ENCODE data around the gene MED26. TPM values are rescaled to one million over a fixed set of nuclear protein-coding genes. Genes with fewer than 3 reads are reported as not detected.

Gene MED26
- polyA plus RNA-seq, 1 donor: 8.6 TPM

DNA sequence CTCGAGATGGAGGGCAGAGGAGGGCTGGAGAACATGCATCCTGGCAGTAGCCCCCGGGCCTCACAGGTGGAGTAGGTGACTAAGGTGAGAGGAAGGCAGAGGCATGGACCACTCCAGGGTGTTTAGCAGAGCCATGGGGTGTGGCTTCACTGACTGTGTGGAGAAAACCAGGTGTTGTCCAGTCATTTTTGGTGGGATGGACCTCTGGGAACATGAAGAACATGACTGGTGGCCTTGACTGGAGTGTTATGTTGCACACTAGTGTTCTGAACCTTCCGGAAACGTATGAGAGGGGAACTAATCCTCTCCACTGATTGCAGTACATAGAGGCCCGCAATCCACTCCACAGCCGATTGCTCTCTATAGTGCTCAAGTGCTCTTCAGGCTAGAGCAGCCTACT lies 16.9 kb downstream of the MED26 start:
- no peak for DNase-seq

DNA sequence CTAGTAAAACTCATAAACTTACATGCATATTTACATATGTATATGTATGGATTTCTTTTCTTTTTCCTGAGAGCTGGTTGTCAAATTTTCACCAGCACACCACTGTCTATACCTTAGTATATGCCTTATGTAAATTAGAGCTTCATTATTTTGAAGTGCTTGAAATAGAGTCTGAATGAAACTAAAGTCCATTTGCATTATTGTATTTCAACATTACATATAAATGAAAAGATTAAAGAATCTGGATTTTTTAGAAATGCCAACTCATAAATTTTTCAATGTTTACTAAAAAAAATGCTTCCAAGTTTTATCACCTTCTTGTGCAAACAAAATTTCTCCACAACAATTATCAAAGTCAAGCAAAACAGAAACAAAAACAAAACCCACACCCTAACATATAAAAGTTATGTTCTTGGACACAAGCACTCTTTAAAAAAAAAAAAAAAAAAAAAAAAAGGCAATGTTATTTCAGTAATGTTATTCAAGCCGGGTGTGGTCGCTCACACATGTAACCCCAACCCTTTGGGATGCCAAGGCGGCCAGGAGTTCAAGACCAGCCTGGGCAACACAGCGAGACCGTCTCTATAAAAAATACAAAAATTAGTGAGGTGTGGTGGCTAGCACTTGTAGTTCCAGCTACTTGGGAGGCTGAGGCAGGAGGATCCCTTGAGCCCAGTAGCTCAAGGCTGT lies 18.3 kb downstream of the MED26 start:
- no peak for DNase-seq

DNA sequence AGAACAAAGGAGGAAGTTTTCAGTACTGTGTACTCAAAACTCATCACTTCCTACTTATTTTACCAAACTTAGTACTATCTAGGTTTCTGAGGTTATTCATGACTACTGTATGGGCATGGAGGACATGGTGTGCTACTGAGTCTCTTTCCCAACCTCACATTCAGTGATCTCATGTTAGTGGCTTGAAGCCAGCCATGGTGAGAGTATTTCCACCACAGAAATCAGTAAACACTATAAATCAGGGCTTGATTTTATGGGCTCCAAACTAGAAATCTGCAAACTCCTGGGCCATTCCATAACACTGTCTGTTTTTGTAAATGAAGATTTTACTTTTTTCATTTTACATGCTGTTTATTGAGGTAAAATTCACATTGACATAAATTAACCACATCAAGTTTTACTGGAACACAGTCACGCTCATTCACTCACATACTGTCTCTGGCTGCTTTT lies 19.7 kb downstream of the MED26 start:
- no peak for DNase-seq

DNA sequence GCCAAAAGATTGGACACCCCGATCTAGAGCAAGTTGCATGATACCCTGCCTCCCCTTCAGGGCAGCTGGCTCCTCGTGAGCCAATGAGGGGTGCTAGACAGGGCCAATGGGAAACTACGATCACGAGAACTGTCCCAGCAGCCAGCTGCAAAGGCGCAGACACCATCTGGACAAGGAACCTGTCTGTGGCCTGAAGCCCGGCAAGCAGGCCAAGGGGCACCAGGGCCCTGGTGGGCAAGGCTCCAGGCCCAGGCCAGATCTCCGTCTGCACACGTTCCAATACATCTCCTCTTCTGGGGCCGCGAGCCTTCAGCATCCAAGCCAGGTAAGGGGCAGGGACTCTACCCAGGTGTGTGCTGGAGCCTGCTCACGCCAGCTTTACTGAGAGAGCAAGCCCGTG lies 20.2 kb downstream of the MED26 start:
- no peak for DNase-seq

DNA sequence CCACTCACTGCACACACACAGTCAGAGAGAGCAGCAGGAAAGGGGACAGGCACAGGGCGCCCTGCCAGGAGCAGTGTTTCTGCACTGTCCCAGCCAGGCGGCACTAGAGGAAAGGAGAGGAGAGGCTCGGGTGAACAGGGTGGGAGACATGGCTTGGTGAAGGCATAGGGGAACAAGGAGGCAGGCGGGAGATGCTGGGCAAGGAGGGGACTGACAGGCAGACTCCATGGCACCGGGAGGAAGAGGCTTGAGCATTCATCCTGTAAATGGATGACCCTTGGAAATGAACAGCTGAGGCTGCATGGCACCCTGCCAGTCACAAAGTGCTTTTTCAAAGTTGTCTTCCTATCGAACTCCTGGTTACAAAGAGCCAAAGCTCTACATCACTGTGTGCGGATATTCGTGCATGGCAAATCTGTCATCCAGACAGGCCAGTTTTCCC lies 22.4 kb downstream of the MED26 start:
- no peak for DNase-seq

DNA sequence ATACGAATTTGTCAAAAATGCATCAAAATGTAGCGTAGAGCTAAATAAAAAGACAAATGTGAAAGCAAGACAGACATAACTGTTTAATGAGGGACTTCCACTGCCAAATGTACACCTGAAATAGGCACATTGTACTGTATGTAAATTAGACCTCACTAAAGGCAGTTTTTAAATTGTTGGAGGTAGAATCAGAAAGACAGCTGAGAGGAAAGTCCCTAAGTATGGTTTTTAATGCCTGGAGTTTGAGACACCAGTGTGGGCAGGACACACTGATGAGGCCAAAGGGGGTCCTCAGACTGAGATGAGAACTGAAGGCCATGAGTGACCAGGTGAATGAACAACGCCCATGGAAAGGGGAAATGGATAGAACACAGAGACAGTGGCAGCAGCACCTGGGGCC lies 22.9 kb downstream of the MED26 start:
- no peak for DNase-seq

DNA sequence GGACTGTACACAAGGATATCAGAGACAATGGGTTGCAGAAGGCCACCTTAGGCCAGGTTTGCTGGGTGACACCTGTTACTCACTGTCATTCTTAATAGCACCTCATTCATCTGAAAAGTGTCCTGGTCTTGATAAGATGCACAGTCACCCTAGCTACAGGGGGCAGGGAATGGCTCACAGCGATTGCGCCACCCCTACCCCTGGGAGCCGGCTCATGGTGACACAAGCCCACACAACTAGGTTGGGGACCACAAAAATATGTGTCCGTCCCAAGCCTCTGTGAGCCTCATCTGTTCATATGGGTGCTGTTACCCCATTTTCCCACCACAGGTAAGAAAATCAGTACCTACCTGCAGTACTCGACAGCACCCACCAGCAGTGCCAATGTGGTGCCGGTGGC lies 23.4 kb downstream of the MED26 start:
- no peak for DNase-seq

DNA sequence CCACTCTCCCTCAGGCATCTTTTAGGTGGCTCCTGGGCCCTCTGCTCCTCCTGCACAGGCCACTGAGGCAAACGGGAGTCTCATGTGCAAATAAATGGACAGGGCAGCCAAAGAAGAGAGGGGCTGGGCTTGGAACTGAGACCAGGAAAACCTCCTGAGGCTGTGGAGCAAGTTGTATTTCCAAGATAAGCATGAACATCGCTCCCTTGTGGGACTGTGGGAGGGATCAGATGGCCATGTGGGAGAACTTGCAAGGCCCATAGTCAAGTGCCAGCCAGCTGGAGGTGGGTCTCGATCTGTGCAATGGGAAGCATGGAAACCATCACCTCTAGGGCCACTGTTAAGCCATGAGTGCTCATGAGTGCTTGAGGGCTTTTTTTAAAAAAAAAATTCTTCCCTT lies 24.9 kb downstream of the MED26 start:
- no peak for DNase-seq

DNA sequence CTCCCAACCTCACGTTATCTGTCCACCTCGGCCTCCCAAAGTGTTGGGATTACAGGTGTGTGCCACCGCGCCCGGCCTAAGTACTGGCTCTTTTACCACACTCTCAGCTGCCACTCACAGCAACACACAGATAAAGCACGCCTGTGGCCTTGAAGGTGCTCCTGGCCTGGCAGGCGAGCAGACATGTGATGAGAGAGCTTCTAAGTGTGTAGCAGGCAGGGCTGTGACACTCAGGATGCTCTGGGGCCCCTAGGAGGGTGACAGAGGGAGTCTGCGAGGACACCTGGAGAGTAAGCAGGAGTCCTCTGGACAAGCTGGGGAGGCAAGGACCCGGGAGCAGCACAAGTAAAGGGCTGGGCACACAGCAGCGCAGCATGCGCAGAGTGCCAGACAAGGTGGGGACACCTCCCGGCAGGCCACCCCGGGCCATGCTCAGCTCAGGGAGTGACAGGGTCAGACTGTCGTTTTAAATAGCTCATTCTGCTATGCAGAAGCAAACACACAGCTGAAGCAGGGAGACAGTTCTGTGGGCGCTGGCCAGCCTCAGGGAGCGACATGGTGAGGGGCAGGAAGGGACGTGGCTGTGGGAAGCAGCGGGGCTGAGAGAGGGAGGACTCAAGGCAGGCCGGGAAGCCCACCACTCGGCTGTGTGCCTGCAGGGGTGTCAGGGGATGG lies 26.5 kb downstream of the MED26 start:
- no peak for DNase-seq

DNA sequence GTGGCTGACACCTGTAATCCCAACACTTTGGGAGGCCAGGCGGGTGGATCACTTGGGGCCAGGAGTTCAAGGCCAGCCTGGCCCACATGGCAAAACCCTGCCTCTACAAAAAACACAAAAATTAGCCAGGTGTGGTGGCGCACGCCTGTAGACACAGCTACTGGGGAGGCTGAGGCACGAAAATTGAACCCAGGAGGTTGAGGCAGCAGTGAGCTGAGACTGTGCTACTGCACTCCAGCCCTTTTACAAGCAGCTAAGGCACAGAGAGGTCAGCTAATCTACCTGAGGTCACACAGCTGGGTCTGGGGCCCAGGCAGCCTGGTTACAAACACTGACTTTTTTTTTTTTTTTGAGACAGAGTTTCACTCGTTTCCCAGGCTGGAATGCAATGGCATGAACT lies 27.2 kb downstream of the MED26 start:
- no peak for DNase-seq

DNA sequence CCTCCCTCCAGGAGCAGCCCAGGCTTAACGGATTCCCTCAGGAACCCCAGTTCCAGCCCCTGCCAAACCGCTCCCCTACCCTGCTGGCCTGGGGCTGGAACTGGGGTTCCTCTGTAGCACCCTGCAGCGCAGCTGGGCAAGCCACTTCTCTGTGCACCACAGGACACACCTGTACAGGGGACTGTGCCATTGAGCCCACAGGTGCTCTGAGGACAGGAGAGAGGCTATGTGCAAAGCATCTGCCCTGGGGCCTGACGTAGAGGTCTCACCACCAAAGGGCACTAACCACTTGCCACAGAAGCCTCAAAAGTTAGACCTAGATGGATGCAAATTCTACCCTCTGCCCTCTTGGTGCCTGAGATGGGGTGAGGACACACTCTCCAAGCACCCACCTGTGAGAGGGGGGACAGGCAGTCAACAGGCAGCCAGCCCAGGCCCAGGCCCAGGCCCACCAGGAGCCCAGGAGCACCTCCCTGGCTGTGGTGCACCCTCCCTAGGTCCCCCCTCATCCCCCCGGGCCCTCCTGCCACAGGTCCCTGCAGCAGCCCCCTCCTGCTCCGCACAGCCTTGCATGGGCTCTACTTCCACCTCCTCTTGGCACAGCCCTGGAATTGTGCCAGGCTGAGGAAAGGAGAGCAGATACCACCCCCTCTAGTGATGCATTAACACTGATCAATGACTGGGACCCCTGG lies 28.2 kb downstream of the MED26 start:
- DNase-seq: no peak

DNA sequence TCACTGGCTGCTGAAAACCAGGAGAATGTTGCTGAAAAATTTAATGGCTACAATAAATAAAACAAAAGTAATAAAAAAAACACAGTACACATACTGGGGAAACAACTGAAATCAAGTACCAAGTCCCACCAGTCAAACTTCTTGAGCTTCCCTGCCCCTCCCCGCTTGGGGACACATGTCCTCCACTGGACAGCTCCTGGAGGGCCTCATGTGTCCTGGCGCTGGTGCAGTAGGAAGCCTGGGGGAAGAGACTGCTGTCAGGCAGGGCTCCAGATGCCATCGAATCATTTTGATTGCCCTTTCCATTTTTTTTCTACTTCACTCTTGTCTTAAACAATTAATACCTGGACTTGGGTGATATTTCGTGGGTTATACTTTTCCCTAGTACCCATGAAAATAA lies 29.2 kb downstream of the MED26 start:
- no peak for DNase-seq

DNA sequence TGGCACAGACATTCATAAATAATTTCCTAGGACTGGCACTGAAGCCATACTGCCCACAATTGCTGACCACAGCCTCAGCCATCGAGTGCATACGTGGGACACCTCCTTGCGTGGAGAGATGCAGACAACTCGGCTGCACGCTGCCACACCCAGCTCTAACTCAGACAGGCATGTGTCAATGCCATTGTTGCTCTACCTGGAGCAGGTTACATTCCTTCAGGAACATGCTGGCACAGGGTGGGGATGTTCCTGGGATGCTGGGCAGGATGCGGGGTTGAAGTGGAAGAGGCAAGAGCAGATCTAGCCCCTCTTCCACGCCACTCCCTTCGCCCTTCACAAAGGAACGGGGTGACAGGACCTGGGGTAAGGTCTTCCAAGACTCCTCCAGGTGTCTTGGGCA lies 31.6 kb downstream of the MED26 start:
- no peak for DNase-seq

DNA sequence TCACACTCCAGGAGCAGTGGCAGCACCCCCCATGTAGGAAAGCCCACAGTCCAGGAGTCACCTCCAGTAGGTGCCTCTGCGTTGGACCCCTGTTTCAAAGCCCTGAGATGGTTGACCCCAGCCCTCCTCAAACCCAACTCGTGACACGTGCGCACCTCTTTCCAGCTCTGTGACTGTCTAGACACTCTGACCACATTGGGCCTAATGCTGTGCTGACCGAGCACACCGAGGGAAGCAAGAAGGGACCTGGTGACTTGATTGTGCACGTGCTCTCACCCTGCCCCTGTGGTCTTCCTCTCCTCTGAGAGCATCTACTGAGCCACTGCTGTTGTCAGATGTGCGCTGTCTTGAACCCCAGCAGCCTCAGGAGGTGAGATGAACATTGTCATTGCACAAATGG lies 32.9 kb downstream of the MED26 start:
- DNase-seq: no peak

DNA sequence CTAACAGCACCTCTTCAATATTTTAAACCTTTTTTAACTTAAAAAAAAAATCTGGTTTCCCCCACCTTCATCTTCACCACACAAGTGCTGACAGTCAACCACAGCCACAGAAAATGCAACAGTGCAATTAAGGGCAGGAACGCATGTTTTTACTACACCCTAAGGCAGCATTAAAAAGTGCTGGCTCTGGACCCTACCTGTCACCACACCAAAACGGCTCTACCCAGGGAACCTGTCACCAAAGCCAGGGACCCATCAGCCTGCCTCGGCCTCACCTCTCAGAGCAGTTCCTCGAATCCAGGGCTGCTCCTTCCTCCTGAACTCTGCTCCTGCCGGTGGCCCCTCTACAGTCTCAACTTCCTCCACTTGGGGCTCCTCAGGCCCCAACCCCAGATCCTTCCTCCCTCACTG lies 33.3 kb downstream of the MED26 start:
- no peak for DNase-seq

DNA sequence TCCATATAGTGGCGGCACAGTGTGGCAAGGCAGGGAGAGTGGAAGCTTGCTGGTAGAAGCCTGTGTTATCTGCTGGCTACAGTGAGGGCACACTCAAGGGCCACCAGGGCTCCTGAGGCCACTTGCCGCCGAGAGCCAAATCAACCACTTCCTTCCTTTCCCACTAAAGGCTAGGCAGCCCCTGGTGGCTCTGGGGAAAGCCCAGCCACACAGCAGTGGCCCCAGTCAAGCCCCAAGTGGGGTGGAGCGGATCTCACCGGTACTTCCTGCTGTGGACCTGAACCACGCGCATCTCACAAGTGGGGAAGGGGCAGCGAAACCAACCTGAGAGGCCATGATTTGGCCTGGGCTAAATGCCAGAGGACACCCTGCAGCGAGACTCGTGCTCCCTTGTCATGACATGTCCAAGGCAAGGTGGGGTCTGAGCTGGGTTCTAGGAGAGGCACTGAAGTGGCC lies 33.8 kb downstream of the MED26 start:
- DNase-seq: no peak

DNA sequence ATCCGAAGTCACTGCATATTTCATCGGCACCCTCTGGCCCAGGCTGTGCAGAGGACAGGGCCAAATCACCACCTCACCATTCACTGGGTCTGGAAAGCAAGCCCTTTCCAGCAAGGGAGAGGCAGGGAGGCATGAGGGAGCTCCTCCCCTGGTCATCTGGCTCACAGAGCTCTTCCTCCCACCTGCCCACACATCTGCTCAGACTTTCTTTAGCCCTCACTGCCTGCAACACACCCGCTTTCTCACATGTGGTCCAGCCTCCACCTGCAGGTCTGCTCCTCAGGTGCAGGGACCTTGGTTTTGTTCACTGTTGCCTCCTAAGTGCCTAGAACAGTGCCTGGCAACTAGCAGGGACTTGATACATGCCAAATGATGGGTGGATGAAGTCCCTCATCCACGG lies 34.8 kb downstream of the MED26 start:
- DNase-seq: no peak

DNA sequence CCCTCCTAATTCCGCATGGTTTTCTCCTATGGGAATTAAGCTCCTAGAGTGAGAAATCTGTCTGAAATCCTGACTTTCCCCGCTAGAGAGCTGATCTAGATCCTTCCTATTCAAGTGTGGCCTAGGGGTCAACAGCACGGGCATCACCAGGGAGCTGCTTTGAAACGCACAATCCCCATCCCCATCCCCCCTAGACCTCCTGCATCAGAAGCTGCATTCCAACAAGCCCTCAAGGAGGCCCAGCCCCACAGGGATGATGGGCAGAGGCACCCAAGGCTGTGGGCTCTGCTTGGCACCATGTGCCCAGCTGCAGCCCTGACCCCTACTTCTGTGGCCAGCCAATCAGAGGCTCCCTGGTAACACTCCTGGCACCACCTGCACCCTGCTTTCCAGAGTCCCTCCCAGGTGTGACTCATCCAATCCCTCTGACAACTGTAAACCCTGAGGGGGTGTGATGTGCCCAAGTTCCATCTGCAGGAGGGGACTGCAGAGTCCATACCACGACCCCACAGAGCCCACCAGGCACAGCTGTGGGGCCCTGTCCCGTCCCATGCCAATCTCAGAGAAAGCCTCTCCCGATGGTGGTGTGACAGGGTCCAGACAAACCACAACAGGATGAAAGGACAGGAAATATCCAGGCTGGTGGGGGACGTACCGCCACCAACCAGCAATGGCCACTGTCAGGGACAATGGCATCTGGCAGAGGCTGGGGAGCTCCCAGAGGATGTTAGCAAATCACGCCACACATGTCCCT lies 36.0 kb downstream of the MED26 start:
- no peak for DNase-seq

DNA sequence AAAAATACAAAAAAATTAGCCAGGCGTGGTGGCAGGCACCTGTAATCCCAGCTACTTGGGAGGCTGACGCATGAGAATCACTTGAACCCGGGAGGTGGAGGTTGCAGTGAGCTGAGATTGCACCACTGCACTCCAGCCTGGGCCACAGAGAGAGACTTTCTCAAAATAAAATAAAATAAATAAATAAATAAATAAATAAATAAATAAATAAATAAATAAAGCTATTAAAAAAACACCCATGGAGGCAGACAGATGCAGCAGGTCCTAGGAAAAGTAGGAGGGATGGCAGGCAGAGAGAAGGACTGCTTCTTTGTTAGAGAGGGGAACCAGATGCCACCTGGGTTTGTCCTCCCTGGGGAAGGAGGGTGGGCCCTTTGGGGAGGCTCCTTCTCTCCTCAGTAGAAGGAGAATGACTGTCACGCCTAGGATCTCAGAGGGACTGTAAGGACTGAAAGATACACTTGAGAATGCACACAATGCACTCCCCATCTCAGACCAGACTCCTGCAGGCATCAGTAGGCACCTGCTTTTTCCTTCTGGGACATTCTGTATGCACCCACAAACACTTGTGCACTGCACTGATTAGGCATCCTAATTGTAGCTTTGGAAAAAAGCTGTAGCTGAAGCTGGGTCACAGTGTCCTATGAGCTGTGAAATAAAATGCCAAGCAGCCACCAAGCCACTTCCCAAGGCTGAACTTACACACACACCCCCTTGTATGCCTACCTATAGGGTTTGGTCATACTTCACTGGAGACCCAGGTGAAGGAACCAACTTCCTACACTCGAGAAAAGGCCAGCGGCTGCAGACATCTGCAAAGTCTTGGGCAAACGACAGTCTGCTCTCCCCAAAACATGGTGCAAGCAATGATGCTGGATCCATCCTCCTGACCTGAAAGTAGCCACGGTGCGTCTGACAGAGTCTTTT lies 36.9 kb downstream of the MED26 start:
- DNase-seq: no peak

DNA sequence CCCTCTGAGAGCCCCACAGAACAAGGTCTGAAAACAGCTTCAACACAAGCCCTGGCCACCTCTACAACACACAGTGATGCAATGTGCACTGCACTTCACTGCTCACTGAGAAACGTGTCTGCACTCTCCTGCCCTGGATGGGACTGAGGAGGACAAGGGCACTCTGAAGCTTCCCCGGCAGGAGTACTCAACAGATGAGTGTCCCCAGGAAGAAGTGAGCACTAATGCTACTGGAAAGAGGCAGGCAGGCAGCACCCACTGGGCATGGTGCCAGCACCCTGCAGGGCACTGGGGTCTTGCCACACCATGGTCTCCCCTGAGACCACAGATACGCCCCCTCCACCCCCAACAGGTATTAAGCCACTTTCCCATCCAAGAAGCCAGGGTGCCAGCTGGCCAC lies 38.1 kb downstream of the MED26 start:
- DNase-seq: no peak

DNA sequence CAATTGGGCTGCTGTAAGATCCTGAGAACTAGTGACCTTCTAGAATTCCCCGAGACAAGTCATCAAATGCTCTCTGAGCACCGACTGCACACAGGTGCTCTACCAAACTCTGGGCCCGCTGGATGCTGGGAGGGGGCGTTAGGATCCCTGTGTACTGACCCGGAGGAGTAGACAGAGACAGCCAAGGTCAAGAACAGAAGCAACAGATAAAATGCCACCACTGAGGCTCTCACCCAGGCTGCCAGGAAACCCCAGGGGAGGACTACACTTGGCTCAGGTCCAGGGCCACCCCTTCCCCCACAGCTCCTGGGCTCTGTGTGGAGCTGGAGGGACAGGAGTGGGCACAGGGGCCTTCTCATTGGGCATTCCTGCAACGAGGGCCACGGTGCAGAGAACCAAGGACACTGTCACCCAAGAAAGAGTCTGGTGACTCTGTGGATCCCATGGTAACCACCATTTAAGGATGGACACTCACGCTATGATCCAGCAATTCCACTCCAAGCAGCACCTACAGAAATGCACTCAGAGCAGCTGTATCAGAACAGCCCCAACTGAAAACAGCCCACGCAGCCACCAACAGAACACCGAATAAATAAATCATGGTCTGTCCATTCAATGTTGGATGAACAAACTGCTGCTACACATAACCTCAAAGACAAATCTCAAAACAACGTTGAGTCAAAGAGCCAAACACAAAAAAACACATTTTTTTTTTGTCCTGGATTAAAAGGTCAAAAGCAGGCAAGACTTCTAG lies 39.0 kb downstream of the MED26 start:
- no peak for DNase-seq

Measured in hindlimb muscle (tissue), 1 donor.